ENCODE measurements around the gene CLEC7A.

The CLEC7A gene

DNA sequence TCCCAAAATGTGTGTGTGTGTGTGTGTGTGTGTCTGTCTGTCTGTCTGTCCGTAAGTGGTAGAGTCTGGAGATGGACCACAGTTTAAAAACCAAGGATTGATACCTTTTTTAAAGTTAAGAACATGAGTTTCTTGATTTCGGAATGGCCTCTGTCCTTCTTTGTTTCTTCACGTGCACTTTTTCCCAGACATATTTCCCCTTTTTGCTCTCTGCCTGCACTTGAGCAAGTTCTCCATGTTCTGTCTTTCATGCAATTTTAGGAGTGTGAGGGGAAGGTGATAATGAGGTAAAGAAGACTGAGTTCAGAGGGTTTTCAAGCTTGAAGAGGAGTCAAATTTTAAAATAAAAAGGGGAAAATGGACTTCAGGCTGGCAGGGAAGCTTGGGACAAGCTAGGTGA is 29.3 kb upstream of the CLEC7A start:
- Histone ChIP-seq H3K36me3 (ENCODE audit: insufficient read depth, low read length) (no peaks in the 10 kb centered on the region), H3K4me3 (ENCODE audit: low read length) (no peak overlapping the region), H3K4me1 (ENCODE audit: insufficient read depth, low read length) (no peaks in the 10 kb centered on the region), H3K27me3 (ENCODE audit: insufficient read depth, low read length) (no peaks in the 10 kb centered on the region), H3K9me3 (ENCODE audit: low read length) (no peaks in the 10 kb centered on the region), H2AFZ (ENCODE audit: low read depth, low read length) (no peak overlapping the region)

- Histone ChIP-seq H3K9me3 (ENCODE audit: low read length) (no peaks in the 10 kb centered on the region), H3K36me3 (ENCODE audit: insufficient read depth, low read length) (no peaks in the 10 kb centered on the region), H3K4me1 (ENCODE audit: insufficient read depth, low read length) (no peaks in the 10 kb centered on the region), H3K4me3 (ENCODE audit: low read length) (no peak overlapping the region), H3K27me3 (ENCODE audit: insufficient read depth, low read length) (peaks cover 4% of the 10 kb centered on the region), H2AFZ (ENCODE audit: low read depth, low read length) (no peak overlapping the region)
These were observed 28.4 kb upstream of the CLEC7A start for GRCh38 chr12:10158406-10158805.

DNA sequence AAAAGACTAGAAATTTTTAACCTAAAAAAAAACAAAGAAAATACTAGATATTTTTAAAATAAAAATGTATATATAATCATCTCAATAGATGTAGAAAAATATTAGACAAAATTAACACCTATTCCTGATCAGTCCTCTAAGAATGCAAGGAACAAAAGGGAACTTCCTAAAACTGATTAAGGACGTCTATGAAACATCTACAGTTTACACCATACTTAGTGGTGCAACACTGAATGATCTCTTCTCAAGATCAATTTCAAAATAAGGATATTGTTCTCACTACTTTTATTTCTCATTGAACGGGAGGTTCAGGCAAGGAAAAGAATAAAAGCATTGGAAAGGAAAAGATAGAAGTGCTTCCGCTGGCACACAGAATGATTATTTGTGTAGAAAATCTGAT is 26.0 kb upstream of the CLEC7A start:
- Histone ChIP-seq H3K4me1 (ENCODE audit: insufficient read depth, low read length) (no peaks in the 10 kb centered on the region), H3K4me3 (ENCODE audit: low read length) (no peak overlapping the region), H3K9me3 (ENCODE audit: low read length) (no peaks in the 10 kb centered on the region), H2AFZ (ENCODE audit: low read depth, low read length) (no peak overlapping the region), H3K36me3 (ENCODE audit: insufficient read depth, low read length) (no peaks in the 10 kb centered on the region), H3K27me3 (ENCODE audit: insufficient read depth, low read length) (peaks cover 4% of the 10 kb centered on the region)

DNA sequence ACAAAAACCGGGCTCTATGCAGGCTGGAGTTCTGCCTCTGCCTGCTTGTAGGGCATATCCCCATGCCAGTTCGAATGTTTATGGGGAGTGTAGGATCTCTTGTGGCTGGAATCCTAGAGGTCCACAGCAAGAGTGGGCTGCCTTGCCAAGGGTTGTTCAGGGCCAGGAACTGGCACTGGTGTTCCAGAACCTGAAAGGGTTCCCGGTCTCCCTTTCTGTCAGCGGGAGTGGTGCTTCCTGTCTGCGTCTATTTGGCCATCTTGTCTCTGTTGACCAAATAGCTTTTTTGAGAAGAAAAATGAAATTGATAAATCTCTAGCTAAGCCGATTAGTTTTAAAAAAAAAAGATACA is 24.1 kb upstream of the CLEC7A start:
- H3K4me3 ChIP-seq (ENCODE audit: low read length): peak overlapping the region; percentile 42
- H3K36me3 ChIP-seq (ENCODE audit: insufficient read depth, low read length): no peaks in the 10 kb centered on the region
- no peaks in the 10 kb centered on the region for H3K9me3 ChIP-seq (ENCODE audit: low read length)
- H3K4me1 ChIP-seq (ENCODE audit: insufficient read depth, low read length): no peaks in the 10 kb centered on the region
- peaks cover 4% of the 10 kb centered on the region for H3K27me3 ChIP-seq (ENCODE audit: insufficient read depth, low read length)
- H2AFZ ChIP-seq (ENCODE audit: low read depth, low read length): peak overlapping the region; percentile 87

DNA sequence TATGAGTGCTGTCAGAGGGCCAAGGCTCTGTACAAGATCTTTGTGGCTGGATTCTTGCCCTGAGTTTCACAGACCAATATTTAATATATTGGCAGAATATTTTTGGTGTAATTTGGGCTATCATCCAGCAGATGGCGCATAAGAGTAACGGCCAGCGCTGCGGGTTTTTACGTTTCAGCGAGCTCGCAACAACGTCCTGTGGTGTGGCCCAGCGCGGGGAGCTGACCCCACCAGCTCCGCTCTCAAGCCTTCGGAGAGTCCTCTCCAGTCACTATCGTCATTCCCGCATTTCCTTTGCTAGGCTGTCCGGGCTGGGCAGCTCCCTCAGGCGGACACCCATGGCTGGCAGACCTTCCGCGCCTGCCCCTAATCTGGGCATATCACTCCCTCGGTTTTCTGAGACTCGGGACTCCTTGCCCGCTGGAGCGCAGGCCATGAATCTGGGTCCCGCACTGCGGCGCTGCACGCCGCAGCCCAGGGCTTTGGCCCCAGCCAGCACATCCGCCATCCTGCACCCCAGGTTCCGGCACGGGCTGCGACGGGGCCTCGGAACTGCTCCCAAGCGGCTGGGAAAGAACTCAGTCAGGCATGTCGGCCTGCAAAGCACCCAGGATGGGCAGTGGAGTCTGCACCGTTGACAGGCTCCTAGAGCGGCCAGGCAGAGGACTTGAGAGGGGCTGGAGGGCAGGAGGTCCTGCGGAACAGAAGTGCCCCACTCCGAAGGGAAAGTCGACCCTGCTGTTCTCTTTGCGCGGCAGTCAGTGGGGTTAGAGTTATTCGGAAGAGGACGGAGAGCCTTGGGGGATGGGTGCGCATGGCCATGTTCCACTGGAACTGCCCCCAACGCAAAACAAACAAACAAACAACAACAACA is 23.5 kb upstream of the CLEC7A start:
- no peaks in the 10 kb centered on the region for H3K9me3 ChIP-seq (ENCODE audit: low read length)
- H3K27me3 ChIP-seq (ENCODE audit: insufficient read depth, low read length): peaks cover 4% of the 10 kb centered on the region
- no peaks in the 10 kb centered on the region for H3K4me1 ChIP-seq (ENCODE audit: insufficient read depth, low read length)
- H3K4me3 ChIP-seq (ENCODE audit: low read length): peak overlapping the region; percentile 42
- H3K36me3 ChIP-seq (ENCODE audit: insufficient read depth, low read length): no peaks in the 10 kb centered on the region
- peak overlapping the region; percentile 87 for H2AFZ ChIP-seq (ENCODE audit: low read depth, low read length)

DNA sequence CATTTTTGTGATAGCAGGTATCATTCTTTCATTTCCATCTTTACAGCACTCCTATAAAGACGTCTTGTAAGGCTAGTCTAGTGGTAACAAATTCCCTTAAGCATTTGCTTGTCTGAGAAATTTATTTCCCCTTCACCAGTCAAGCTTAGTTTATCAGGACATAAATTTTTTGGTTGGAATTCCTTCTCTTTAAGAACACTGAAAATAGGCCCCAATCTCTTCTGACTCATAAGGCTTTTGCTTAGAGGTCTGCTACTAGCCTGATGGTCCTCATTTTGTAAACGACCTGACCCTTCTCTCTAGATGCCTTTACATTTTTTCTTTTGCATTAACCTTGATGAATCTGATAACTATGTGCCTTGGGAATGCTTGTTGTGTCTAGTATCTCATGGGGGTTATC is 21.6 kb upstream of the CLEC7A start:
- Histone ChIP-seq H3K4me1 (ENCODE audit: insufficient read depth, low read length) (no peaks in the 10 kb centered on the region), H3K36me3 (ENCODE audit: insufficient read depth, low read length) (no peaks in the 10 kb centered on the region), H2AFZ (ENCODE audit: low read depth, low read length) (no peak overlapping the region), H3K4me3 (ENCODE audit: low read length) (no peak overlapping the region), H3K9me3 (ENCODE audit: low read length) (no peaks in the 10 kb centered on the region), H3K27me3 (ENCODE audit: insufficient read depth, low read length) (peaks cover 4% of the 10 kb centered on the region)

GRCh38 chr12:10147714-10148403 is 17.9 kb upstream of the CLEC7A start:
- H3K36me3 ChIP-seq (ENCODE audit: insufficient read depth, low read length): no peaks in the 10 kb centered on the region
- no peak overlapping the region for H2AFZ ChIP-seq (ENCODE audit: low read depth, low read length)
- H3K4me1 ChIP-seq (ENCODE audit: insufficient read depth, low read length): no peaks in the 10 kb centered on the region
- no peak overlapping the region for H3K4me3 ChIP-seq (ENCODE audit: low read length)
- no peaks in the 10 kb centered on the region for H3K27me3 ChIP-seq (ENCODE audit: insufficient read depth, low read length)
- H3K9me3 ChIP-seq (ENCODE audit: low read length): no peaks in the 10 kb centered on the region

DNA sequence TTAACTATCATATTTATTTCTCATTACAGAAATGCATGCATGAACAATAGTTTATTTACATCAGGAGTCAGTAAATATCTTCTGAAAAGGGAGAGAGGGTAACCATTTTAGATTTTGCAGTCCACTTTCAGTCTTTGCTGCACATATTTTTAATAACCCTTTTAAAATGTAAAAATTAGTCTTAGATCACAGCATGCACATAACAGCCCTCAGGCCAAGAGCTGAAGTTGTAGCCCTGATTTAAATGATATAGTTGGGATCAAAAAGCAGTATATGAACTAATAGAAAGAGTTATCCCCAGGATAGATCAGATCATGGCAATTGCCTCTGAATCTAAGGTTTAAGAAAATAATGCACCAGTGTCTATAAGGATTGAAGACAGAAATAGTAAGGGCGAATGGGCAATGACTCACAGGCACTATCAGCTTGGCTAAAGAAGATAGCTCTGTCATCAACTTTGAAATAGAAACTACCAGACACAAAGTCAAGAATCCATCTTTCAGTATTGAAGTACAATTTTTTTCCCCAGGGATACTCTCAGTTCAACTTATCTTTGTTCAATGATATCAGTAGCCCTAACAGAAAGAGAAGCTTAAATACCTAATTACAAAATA is 13.1 kb upstream of the CLEC7A start:
- no peaks in the 10 kb centered on the region for H3K36me3 ChIP-seq (ENCODE audit: insufficient read depth, low read length)
- H2AFZ ChIP-seq (ENCODE audit: low read depth, low read length): no peak overlapping the region
- H3K4me3 ChIP-seq (ENCODE audit: low read length): no peak overlapping the region
- no peaks in the 10 kb centered on the region for H3K4me1 ChIP-seq (ENCODE audit: insufficient read depth, low read length)
- no peaks in the 10 kb centered on the region for H3K9me3 ChIP-seq (ENCODE audit: low read length)
- H3K27me3 ChIP-seq (ENCODE audit: insufficient read depth, low read length): no peaks in the 10 kb centered on the region

- Histone ChIP-seq H3K4me3 (ENCODE audit: low read length) (no peak overlapping the region), H2AFZ (ENCODE audit: low read depth, low read length) (no peak overlapping the region), H3K36me3 (ENCODE audit: insufficient read depth, low read length) (no peaks in the 10 kb centered on the region)
These were observed 10.0 kb upstream of the CLEC7A start for GRCh38 chr12:10140001-10140400.

DNA sequence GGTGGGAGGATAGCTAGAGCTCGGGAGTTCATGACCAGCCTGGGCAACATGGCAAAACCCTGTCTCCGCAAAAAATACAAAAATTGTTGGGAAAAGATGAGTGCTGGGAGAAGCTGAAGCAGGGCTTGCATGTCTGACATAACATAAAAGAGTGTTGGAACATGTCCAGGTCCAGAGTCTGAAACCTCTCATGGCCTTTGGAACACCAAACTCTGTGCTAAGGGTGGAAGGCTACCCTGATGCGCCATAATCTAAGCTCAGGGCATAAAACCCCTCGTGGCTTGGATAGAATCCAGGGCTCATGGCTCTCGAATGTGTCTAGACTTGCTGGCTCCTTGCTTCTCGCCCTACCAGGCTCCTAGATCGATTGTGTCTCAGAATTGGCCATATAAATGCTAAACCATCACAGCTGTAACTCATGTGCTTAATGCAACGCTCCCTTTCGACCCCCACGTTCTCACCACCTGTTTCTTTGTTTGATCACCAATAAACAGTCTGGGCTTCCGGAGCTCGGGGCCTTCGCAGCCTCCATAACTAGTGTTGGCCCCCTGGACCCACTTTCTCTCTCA is 6.7 kb upstream of the CLEC7A start:
- H3K36me3 ChIP-seq (ENCODE audit: insufficient read depth, low read length): no peaks in the 10 kb centered on the region
- H3K27me3 ChIP-seq (ENCODE audit: insufficient read depth, low read length): no peaks in the 10 kb centered on the region
- H3K9me3 ChIP-seq (ENCODE audit: low read length): no peaks in the 10 kb centered on the region
- no peaks in the 10 kb centered on the region for H3K4me1 ChIP-seq (ENCODE audit: insufficient read depth, low read length)
- H3K4me3 ChIP-seq (ENCODE audit: low read length): no peak overlapping the region
- H2AFZ ChIP-seq (ENCODE audit: low read depth, low read length): no peak overlapping the region

More at GRCh38 chr12:10140001-10140400, 10.0 kb upstream of the CLEC7A start:
- Histone ChIP-seq H3K27me3 (ENCODE audit: insufficient read depth, low read length) (no peaks in the 10 kb centered on the region), H3K9me3 (ENCODE audit: low read length) (no peaks in the 10 kb centered on the region), H3K4me1 (ENCODE audit: insufficient read depth, low read length) (no peaks in the 10 kb centered on the region)

- Histone ChIP-seq H3K4me3 (ENCODE audit: low read length) (no peak overlapping the region), H3K4me1 (ENCODE audit: insufficient read depth, low read length) (no peaks in the 10 kb centered on the region), H3K27me3 (ENCODE audit: insufficient read depth, low read length) (no peaks in the 10 kb centered on the region), H2AFZ (ENCODE audit: low read depth, low read length) (no peak overlapping the region), H3K9me3 (ENCODE audit: low read length) (no peaks in the 10 kb centered on the region), H3K36me3 (ENCODE audit: insufficient read depth, low read length) (no peaks in the 10 kb centered on the region)
These were observed 5.1 kb upstream of the CLEC7A start for GRCh38 chr12:10135126-10135525.

- Histone ChIP-seq H3K4me1 (ENCODE audit: insufficient read depth, low read length) (no peaks in the 10 kb centered on the region), H2AFZ (ENCODE audit: low read depth, low read length) (no peak overlapping the region), H3K9me3 (ENCODE audit: low read length) (no peaks in the 10 kb centered on the region), H3K4me3 (ENCODE audit: low read length) (no peak overlapping the region), H3K36me3 (ENCODE audit: insufficient read depth, low read length) (no peaks in the 10 kb centered on the region), H3K27me3 (ENCODE audit: insufficient read depth, low read length) (peaks cover 2% of the 10 kb centered on the region)
These were observed 2.9 kb upstream of the CLEC7A start for GRCh38 chr12:10132850-10133370.
